ACC112 (cell line): ENCODE results near the gene DIPK1B.

Source experiments
- H2AFZ ChIP-seq: fragments of 200-600 bp; sonication (generic); one replicate; pipeline ENCODE4 v1.6.0; 2017; ENCODE audit warnings: antibody characterized with exemption, low read length; ENCODE audit not compliant: unreplicated experiment
- H3K27ac ChIP-seq: fragments of 200-600 bp; sonication (generic); 2 replicates; pipeline ENCODE4 v1.5.1; 2014; ENCODE audit warnings: low read depth, mild to moderate bottlenecking, antibody characterized with exemption, low read length, moderate library complexity
- H3K27me3 ChIP-seq: fragments of 200-600 bp; sonication (generic); 2 replicates; pipeline ENCODE4 v1.6.1; 2014; ENCODE audit warnings: mild to moderate bottlenecking, antibody characterized with exemption, low read length, moderate library complexity, mixed read lengths; ENCODE audit not compliant: insufficient read depth
- H3K36me3 ChIP-seq: fragments of 200-600 bp; sonication (generic); 2 replicates; pipeline ENCODE4 v1.6.1; 2016; ENCODE audit warnings: mild to moderate bottlenecking, antibody characterized with exemption, low read length, moderate library complexity, mixed read lengths; ENCODE audit not compliant: insufficient read depth
- H3K4me1 ChIP-seq: fragments of 200-600 bp; sonication (generic); one replicate; pipeline ENCODE4 v1.6.1; 2016; ENCODE audit warnings: low read length, mixed read lengths; ENCODE audit not compliant: insufficient read depth, unreplicated experiment, control insufficient read depth
- H3K4me3 ChIP-seq: fragments of 200-600 bp; sonication (generic); 2 replicates; pipeline ENCODE4 v1.5.1; 2014; ENCODE audit warnings: mild to moderate bottlenecking, low read depth, low read length
- H3K79me2 ChIP-seq: fragments of 200-600 bp; sonication (generic); one replicate; pipeline ENCODE4 v1.6.0; 2016; ENCODE audit warnings: low read length; ENCODE audit not compliant: control insufficient read depth, unreplicated experiment, insufficient read depth

Gene DIPK1B

DNA sequence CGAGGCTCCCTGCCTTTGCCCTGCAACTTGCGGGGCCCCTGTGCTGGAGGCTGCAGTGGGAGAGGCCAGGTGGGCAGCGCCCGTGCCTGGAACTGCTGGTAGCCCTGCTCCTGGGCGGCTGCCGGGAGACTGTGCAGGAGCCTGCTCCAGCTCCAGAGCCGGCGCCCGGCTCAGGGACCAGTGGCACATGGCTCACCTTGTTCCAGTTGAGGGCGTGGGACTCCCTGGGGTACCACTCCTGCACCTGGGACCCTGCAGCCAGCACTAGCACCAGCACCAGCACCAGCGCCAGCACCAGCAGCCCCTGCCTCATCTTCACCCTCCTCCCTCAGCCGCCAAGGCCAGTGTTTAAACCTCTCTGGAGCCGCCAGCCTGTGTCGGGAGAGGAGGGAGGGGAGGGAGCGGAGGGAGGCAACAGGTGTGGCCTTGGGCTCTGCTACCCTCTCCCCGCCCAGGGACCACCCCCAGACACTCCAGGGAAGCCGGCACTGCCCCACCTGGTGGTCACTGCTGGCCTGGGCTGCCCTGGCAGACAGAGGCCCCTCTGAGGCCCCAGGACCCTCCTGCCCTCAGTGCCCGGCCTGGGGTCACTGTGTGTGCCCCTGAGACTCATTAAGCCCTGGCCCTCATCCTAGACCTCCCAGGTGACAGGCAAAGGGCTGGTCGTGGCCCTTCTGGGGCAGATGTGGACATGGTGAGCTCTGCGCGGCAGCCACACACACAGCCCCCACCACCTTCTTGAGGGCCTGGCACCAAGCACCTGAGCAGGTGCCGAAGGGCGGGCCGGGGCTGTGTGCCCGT lies 30.4 kb downstream of the DIPK1B start, which contains the start of gene LCN10:
Gene LCN10, minus strand, starts transcription at position 350 of the 801 bp plus-strand sequence. Its CDS starts 37 bp downstream, at position 313.
- Histone ChIP-seq H3K4me3 (no peak within 1 kb of the TSS), H3K4me1 (peaks cover 9% of the 10 kb centered on the region), H2AFZ (no peak within 1 kb of the TSS), H3K79me2 (no peaks in the 10 kb centered on the region), H3K27ac (no peak within 1 kb of the TSS), H3K36me3 (no peaks in the 10 kb centered on the region), H3K27me3 (peaks cover 30% of the 10 kb centered on the region)

DNA sequence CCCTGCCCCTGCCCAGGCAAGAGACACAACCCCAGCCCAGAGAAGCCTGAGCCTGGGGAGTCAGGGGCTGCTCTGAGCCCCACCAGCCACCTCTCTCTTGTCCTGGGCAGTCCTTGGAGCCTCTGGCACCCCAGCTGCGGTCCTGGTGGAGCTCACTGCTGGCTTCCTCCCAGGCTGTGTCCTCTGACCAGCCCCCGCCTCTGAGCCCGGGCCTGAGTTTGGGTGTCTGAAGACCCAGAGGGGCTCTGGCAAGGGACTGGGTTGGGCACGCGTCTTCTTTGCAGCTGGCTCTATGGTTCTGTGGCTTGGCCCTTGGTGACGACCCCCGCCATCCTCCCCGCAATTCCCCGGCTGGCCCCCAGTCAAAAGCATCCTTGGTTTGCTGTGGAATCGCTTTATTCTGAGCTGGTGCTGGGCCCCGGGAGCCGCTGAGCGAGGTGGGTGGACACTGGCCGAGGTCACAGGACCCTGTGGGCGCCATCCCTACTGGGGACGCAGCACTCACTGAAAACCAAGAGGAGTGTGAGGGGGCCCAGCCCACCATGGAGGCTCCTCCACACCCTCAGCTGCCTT lies 31.4 kb downstream of the DIPK1B start:
- Histone ChIP-seq H3K4me1 (peaks cover 9% of the 10 kb centered on the region), H3K4me3 (no peak overlapping the region), H3K27me3 (peaks cover 30% of the 10 kb centered on the region), H3K79me2 (no peaks in the 10 kb centered on the region), H3K36me3 (no peaks in the 10 kb centered on the region), H3K27ac (no peak overlapping the region), H2AFZ (no peak overlapping the region)

DNA sequence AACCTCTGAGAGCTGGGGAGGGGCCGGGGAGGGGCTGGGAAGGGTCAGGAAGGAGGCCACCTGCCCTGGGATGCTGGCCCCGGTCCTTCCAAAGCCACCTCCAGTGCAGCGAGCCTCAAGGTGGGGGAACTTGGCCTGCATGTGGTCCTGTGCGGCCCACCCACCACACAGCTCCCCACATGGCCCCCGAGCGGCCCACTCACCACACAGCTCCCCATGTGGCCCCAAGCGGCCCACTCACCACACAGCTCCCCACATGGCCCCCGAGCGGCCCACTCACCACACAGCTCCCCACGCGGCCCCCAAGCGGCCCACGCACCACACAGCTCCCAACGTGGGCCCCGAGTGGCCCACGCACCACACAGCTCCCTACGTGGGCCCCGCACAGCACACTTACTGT lies 32.4 kb downstream of the DIPK1B start:
- H3K79me2 ChIP-seq, result no peaks in the 10 kb centered on the region
- H3K4me3 ChIP-seq, result no peak overlapping the region
- H3K27me3 ChIP-seq, result peaks cover 26% of the 10 kb centered on the region
- H3K27ac ChIP-seq, result no peak overlapping the region
- peaks cover 9% of the 10 kb centered on the region for H3K4me1 ChIP-seq
- H3K36me3 ChIP-seq, result no peaks in the 10 kb centered on the region
- no peak overlapping the region for H2AFZ ChIP-seq

DNA sequence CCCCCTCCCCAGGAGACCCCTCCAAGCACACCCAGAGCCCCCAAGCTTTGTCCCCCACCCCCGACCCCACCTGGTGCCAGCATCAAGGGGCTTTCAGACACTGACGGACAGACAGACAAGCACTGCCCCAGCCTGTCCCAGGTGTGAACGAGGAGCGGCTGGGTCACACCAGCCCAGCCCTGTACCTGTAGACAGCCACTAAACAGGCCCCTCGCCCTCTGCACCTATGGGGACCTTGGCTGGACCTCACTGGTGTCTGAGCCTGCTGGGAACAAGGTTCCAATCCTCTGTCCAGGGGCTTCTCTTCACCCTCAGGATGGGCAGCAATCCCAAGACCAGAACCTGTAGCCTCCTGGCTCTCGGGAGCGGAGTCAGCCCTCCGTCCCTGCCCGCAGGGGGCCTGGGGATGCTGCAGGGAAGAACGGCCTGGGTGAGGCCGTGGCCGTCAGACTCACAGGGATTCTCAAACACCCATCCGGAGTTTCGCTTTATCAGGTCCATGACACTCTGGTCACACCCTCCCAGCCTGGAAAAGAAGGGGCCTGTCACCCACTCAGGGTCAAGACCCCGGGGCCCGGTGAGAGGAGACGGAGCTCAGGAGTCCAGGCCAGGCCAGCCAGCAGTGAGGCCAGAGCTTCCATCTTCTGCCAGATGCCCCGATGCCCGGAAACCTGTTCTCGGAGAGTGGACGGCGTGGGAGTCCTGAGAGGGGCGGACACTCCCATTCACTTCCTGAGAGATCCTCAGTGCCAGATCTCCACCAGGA lies 33.2 kb downstream of the DIPK1B start:
- H2AFZ ChIP-seq, result no peak overlapping the region
- H3K27me3 ChIP-seq, result peaks cover 21% of the 10 kb centered on the region
- no peaks in the 10 kb centered on the region for H3K36me3 ChIP-seq
- no peak overlapping the region for H3K4me3 ChIP-seq
- H3K4me1 ChIP-seq, result peaks cover 9% of the 10 kb centered on the region
- H3K79me2 ChIP-seq, result no peaks in the 10 kb centered on the region
- H3K27ac ChIP-seq, result no peak overlapping the region

DNA sequence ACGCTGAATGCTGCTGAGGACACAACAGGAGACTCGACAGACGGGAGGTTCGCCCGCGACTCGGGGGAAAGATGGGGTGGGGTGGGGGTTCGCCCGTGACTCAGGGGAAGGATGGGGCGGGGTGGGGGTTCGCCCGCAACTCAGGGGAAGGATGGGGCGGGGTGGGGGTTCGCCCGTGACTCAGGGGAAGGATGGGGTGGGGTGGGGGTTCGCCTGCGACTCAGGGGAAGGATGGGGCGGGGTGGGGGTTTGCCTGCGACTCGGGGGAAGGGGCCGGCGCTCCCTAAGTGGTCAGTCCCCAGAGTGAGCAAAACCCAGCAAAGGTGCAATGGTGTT lies 33.8 kb downstream of the DIPK1B start:
- Histone ChIP-seq H3K4me3 (no peak overlapping the region), H3K4me1 (peaks cover 8% of the 10 kb centered on the region), H3K36me3 (no peaks in the 10 kb centered on the region), H3K27ac (no peak overlapping the region), H3K79me2 (no peaks in the 10 kb centered on the region), H2AFZ (no peak overlapping the region), H3K27me3 (peaks cover 23% of the 10 kb centered on the region)

DNA sequence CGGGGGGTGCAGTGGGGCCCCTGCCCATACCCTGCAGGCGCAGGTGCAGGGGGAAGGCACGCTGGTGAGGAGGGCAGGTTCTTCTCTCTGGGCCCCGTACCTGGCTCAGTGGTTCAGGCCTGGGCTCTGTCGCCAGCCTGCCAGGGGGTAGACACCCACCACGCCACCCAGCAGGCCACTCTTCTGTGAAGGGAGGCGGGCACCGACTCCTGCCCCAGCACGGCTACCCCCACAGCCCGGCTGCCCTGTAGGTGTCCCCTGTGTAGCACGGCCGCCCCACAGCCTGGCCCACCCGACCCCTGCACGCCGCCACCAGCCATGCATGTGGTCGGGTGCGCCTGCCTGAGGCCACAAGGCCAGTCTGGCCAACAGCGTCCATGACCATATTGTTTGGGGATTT lies 34.2 kb downstream of the DIPK1B start:
- Histone ChIP-seq H3K36me3 (no peaks in the 10 kb centered on the region), H3K4me1 (peaks cover 4% of the 10 kb centered on the region), H3K27ac (no peak overlapping the region), H3K4me3 (no peak overlapping the region), H3K79me2 (no peaks in the 10 kb centered on the region), H2AFZ (no peak overlapping the region), H3K27me3 (peaks cover 24% of the 10 kb centered on the region)

DNA sequence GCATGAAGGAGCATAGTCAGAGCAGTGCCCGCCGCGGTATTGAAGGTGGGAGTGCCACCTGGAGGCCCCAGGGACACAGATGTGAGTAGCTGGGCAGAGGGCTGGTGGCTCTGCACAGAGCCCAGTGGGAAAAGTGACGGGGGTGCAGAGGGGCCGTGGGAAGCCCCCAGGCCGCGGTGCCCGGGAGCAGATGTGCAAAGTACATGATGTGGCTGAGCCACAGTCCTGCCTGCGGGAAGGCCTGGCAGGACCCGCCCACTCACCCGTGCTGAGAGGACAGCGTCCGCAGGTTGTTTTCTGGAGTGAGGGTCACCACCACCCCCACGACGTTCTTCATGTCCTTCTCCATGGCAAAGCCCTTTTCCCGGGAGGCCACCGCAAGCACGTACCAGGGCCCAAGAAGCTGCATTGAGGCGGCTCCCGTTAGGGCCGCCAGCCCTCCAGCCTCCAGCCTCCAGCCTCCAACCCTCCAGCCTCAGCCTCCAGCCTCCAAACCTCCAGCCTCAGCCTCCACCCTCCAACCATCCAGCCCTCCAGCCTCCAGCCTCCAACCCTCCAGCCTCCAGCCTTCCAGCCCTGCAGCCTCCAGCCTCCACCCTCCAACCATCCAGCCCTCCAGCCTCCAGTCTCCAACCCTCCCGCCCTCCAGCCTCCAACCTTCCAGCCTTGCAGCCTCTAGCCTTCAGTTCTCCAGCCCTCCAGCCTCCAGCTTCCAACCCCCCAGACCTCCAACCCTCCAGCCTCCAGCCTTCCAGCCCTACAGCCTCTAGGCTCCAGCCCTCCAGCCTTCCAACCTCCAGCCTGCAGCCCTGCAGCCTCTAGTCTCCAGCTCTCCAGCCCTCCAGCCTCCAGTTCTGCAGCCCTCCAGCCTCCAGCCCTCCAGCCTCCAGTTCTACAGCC lies 35.0 kb downstream of the DIPK1B start:
- no peaks in the 10 kb centered on the region for H3K4me1 ChIP-seq
- no peaks in the 10 kb centered on the region for H3K79me2 ChIP-seq
- H2AFZ ChIP-seq, result no peak overlapping the region
- H3K36me3 ChIP-seq, result no peaks in the 10 kb centered on the region
- no peak overlapping the region for H3K27ac ChIP-seq
- H3K4me3 ChIP-seq, result no peak overlapping the region
- peaks cover 21% of the 10 kb centered on the region for H3K27me3 ChIP-seq

DNA sequence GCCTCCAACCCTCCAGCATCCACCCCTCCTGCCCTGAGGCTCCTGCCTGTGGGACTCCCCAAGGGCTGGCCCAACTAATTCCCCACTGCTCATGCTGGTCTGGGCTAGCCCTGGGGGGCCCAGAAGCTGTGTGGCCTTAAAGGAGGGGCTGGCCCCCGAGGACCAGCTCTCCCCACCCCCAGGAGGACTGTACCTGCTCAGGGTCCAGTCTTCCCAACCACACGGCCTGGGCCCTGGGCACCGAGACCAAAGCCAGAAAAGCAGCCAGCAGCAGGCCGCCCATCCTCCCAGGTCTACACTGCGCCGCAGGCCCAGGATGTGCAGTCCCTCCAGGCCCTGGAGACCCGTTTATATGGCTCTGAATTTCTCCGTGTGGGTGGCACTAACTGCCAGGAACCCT lies 35.8 kb downstream of the DIPK1B start, which contains the start of gene LCN6:
Gene LCN6, minus strand, starts transcription at position 325 of the 400 bp plus-strand sequence. Its CDS starts 42 bp downstream, at position 283.
- peaks cover 13% of the 10 kb centered on the region for H3K27me3 ChIP-seq
- no peak within 1 kb of the TSS for H3K27ac ChIP-seq
- no peaks in the 10 kb centered on the region for H3K4me1 ChIP-seq
- no peak within 1 kb of the TSS for H3K4me3 ChIP-seq
- no peaks in the 10 kb centered on the region for H3K79me2 ChIP-seq
- no peaks in the 10 kb centered on the region for H3K36me3 ChIP-seq
- no peak within 1 kb of the TSS for H2AFZ ChIP-seq

DNA sequence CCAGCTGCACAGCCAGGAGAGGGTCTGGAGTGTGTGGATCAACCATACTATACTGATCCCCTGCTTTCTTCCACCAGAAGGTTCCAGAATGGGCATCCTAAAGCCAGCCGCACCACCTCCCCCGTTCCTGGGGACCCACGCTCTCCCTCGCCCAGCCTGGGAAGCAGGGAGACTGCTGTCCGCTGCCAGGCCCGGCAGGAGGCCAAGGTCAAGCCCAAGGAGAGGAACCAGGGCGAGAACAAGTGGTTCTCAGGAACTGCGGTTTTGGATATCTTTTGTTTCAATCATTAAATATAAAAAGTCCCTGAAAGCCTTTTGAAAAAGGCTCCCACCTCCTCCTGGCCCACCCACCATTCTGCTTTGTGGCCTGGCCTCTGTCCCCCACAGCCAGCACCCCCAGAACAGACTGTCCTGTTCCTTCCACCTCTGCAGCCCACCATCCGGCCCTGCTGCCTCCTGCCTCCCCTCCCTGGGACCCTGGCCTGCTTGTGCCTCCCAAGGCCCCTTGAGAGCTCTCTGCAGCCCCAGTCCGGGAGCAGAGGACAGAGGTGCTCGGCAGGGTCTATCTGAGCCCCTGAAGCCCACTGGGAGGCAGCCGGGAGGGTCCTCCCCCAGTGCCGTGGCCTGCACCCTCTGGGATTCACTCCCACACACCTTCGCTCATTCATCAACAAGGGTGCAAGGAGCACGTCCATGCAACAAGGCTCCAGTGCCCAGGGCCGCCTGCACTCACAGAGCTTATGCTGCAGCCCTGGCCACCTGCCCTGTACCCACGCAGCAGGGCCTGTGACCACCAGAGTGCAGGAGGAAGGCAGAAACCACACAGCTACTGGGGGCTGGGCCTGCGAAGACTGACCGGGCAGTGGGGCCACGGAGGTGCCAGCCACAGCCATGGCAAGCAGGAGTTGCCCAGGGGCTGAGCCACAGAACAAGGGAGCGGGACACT lies 36.6 kb downstream of the DIPK1B start:
- Histone ChIP-seq H3K4me3 (no peak overlapping the region), H3K4me1 (no peaks in the 10 kb centered on the region), H3K27ac (no peak overlapping the region), H3K27me3 (peaks cover 11% of the 10 kb centered on the region), H3K79me2 (no peaks in the 10 kb centered on the region), H2AFZ (no peak overlapping the region), H3K36me3 (no peaks in the 10 kb centered on the region)
